ENCODE data around the gene NEK11. TPM values are rescaled to one million over a fixed set of nuclear protein-coding genes. Genes with fewer than 3 reads are reported as not detected.

The NEK11 gene
- polyA plus RNA-seq, 1 of the 3 experiments (the other 2 are of a cell fraction), result 4.7 TPM

GRCh38 chr3:131349946-131350347 lies 323.3 kb downstream of the NEK11 start (continued):
- TF ChIP-seq ZBTB33 (IDR thresholded peaks at IDR 0.05; ENCODE audit: borderline replicate concordance, low read depth) (no peak), TCF12 (IDR thresholded peaks at IDR 0.05) (peak; percentile 41), MXI1 (IDR thresholded peaks at IDR 0.05; ENCODE audit: low read depth, low read length) (no peak)
- TF ChIP-seq, protein P1, sequence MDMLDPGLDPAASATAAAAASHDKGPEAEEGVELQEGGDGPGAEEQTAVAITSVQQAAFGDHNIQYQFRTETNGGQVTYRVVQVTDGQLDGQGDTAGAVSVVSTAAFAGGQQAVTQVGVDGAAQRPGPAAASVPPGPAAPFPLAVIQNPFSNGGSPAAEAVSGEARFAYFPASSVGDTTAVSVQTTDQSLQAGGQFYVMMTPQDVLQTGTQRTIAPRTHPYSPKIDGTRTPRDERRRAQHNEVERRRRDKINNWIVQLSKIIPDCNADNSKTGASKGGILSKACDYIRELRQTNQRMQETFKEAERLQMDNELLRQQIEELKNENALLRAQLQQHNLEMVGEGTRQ (IDR thresholded peaks at IDR 0.05; ENCODE audit: borderline replicate concordance, low read depth, low read length), result no peak
- TF ChIP-seq, protein P2, sequence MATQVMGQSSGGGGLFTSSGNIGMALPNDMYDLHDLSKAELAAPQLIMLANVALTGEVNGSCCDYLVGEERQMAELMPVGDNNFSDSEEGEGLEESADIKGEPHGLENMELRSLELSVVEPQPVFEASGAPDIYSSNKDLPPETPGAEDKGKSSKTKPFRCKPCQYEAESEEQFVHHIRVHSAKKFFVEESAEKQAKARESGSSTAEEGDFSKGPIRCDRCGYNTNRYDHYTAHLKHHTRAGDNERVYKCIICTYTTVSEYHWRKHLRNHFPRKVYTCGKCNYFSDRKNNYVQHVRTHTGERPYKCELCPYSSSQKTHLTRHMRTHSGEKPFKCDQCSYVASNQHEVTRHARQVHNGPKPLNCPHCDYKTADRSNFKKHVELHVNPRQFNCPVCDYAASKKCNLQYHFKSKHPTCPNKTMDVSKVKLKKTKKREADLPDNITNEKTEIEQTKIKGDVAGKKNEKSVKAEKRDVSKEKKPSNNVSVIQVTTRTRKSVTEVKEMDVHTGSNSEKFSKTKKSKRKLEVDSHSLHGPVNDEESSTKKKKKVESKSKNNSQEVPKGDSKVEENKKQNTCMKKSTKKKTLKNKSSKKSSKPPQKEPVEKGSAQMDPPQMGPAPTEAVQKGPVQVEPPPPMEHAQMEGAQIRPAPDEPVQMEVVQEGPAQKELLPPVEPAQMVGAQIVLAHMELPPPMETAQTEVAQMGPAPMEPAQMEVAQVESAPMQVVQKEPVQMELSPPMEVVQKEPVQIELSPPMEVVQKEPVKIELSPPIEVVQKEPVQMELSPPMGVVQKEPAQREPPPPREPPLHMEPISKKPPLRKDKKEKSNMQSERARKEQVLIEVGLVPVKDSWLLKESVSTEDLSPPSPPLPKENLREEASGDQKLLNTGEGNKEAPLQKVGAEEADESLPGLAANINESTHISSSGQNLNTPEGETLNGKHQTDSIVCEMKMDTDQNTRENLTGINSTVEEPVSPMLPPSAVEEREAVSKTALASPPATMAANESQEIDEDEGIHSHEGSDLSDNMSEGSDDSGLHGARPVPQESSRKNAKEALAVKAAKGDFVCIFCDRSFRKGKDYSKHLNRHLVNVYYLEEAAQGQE (IDR thresholded peaks at IDR 0.05; ENCODE audit: low read depth, low read length), result peak; percentile 58; the same call in 1 of the 2 replicates

DNA sequence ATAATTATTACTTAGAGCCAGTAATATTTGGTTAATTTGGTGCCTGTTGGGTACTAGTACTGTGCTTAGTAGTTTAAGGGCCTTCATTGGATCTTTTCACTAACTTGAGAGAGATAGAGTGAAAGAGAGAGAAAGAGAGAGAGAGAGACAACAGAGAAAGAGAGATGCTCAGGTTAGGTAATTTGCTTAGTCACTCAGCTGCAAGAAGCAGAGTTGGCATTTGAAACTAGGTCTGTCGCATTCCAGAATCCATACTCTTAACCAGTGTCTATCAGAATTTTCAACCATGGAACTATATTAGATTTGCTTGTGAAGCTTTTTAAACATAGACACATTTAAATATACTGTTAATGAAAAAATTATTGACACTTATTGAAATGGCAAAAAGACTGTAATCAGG lies 323.8 kb downstream of the NEK11 start:
- H3K9me2 ChIP-seq, result no peaks in the 10 kb centered on the region
- H3K9me3 ChIP-seq, result no peaks in the 10 kb centered on the region
- no peaks in the 10 kb centered on the region for H4K20me1 ChIP-seq (ENCODE audit: insufficient read depth)
- POLR2A ChIA-PET, result no interaction called here
- WGBS (ENCODE audit: low lambda C conversion rate), result 79% methylated on average over 1 of the region's 1 CpG
- peak overlapping the region; percentile 34 to 62; a peak in 3 of 4 replicates for H3K27ac ChIP-seq (ENCODE audit: low read depth in 2 of 2, low read length in 1 of 2)
- H3K79me2 ChIP-seq (ENCODE audit: insufficient read depth), result no peaks in the 10 kb centered on the region
- H3K4me2 ChIP-seq, result 0 out of 2 replicates have a peak overlapping the region, but pooled peaks have one; percentile 23
- DNase-seq, result no peak
- H3K9ac ChIP-seq, result no peak overlapping the region
- H3K36me3 ChIP-seq (replicated peaks in 1 of 2; ENCODE audit: control insufficient read depth in 1 of 2, insufficient read depth in 2 of 2, low read length in 1 of 2), result no peaks in the 10 kb centered on the region
- peaks cover 0 to 19% of the 10 kb centered on the region in 2 experiments; a peak in 2 of 4 replicates for H3K4me1 ChIP-seq (ENCODE audit: control insufficient read depth in 1 of 2, insufficient read depth in 2 of 2, low read depth in 1 of 2, low read length in 1 of 2)
- no peak for TF ChIP-seq GABPA (IDR thresholded peaks at IDR 0.05; ENCODE audit: low read depth)
- TF ChIP-seq MXI1 (IDR thresholded peaks at IDR 0.05; ENCODE audit: low read depth, low read length), result no peak
- TF ChIP-seq, protein P3, sequence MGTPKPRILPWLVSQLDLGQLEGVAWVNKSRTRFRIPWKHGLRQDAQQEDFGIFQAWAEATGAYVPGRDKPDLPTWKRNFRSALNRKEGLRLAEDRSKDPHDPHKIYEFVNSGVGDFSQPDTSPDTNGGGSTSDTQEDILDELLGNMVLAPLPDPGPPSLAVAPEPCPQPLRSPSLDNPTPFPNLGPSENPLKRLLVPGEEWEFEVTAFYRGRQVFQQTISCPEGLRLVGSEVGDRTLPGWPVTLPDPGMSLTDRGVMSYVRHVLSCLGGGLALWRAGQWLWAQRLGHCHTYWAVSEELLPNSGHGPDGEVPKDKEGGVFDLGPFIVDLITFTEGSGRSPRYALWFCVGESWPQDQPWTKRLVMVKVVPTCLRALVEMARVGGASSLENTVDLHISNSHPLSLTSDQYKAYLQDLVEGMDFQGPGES (IDR thresholded peaks at IDR 0.05; ENCODE audit: low read depth, low read length), result no peak
- H3F3A ChIP-seq (replicated peaks; ENCODE audit: insufficient read depth), result no peaks in the 10 kb centered on the region
- CTCF ChIA-PET, result interaction anchor here (1.0 kb wide), 1 partner anchor 347 kb away, joined by 3 read pairs; no protein-coding TSS in a partner anchor
- H3K4me3 ChIP-seq (ENCODE audit: low read depth in 2 of 2, low read length in 1 of 2), result no peak overlapping the region
- no peaks in the 10 kb centered on the region for H3K27me3 ChIP-seq (ENCODE audit: insufficient read depth)
- no peak overlapping the region for H2AFZ ChIP-seq (ENCODE audit: low read depth)

Data from SK-N-SH (cell line).